PC-9 (cell line): Measurements from ENCODE around the gene PNPO.

Experiments used
- CTCF ChIP-seq: fragments of 200-600 bp; sonication (generic); conservative IDR thresholded peaks from 2 replicates; pipeline ENCODE4 v1.6.1; 2017; ENCODE audit warnings: mixed run types, antibody characterized with exemption, mild to moderate bottlenecking, moderate library complexity
- EZH2 ChIP-seq: fragments of 200-600 bp; sonication (generic); IDR thresholded peaks from 2 replicates; pipeline ENCODE4 v1.8.0; 2017; ENCODE audit warnings: antibody characterized with exemption, low read depth

GRCh38 chr17:47907932-47908562 is 33.3 kb upstream of the PNPO start:
- TF ChIP-seq CTCF (no peak), EZH2 (no peak)
